ENCODE data around the gene RIF1.
A peak's percentile ranks its signal among the peaks of the same experiment; 100 is the strongest.

The RIF1 gene

GRCh38 chr2:151422917-151423439, 13.3 kb downstream of the RIF1 start:
- peak; percentile 38 for DNase-seq (ENCODE audit: low spot score)
- TF ChIP-seq CTCF (IDR thresholded peaks at IDR 0.05; ENCODE audit: extremely low read depth, missing control alignments), result no peak

GRCh38 chr2:151423760-151424159, 14.1 kb downstream of the RIF1 start:
- TF ChIP-seq CTCF (IDR thresholded peaks at IDR 0.05; ENCODE audit: extremely low read depth, missing control alignments), result no peak
- no peak for DNase-seq (ENCODE audit: low spot score)

GRCh38 chr2:151437630-151438029, 27.9 kb downstream of the RIF1 start:
- peak; percentile 39 for DNase-seq (ENCODE audit: low spot score)
- no peak for TF ChIP-seq CTCF (IDR thresholded peaks at IDR 0.05; ENCODE audit: extremely low read depth, missing control alignments)

GRCh38 chr2:151438506-151438905, 28.8 kb downstream of the RIF1 start:
- DNase-seq (ENCODE audit: low spot score), result no peak
- no peak for TF ChIP-seq CTCF (IDR thresholded peaks at IDR 0.05; ENCODE audit: extremely low read depth, missing control alignments)

- DNase-seq (ENCODE audit: low spot score), result no peak
- TF ChIP-seq CTCF (IDR thresholded peaks at IDR 0.05; ENCODE audit: extremely low read depth, missing control alignments), result no peak
Observed at GRCh38 chr2:151439127-151439526, 29.4 kb downstream of the RIF1 start.

- no peak for TF ChIP-seq CTCF (IDR thresholded peaks at IDR 0.05; ENCODE audit: extremely low read depth, missing control alignments)
- no peak for DNase-seq (ENCODE audit: low spot score)
Observed at GRCh38 chr2:151459358-151459757, 49.7 kb downstream of the RIF1 start.

GRCh38 chr2:151465771-151466170, 56.1 kb downstream of the RIF1 start:
- no peak for TF ChIP-seq CTCF (IDR thresholded peaks at IDR 0.05; ENCODE audit: extremely low read depth, missing control alignments)
- no peak for DNase-seq (ENCODE audit: low spot score)

All from GM20000 (cell line).